ENCODE results near the gene EGFLAM. TPM values are rescaled to one million over a fixed set of nuclear protein-coding genes. Genes with fewer than 3 reads are reported as not detected.

Gene EGFLAM
- total RNA-seq, 2 donors from 2014 or later: not detected

DNA sequence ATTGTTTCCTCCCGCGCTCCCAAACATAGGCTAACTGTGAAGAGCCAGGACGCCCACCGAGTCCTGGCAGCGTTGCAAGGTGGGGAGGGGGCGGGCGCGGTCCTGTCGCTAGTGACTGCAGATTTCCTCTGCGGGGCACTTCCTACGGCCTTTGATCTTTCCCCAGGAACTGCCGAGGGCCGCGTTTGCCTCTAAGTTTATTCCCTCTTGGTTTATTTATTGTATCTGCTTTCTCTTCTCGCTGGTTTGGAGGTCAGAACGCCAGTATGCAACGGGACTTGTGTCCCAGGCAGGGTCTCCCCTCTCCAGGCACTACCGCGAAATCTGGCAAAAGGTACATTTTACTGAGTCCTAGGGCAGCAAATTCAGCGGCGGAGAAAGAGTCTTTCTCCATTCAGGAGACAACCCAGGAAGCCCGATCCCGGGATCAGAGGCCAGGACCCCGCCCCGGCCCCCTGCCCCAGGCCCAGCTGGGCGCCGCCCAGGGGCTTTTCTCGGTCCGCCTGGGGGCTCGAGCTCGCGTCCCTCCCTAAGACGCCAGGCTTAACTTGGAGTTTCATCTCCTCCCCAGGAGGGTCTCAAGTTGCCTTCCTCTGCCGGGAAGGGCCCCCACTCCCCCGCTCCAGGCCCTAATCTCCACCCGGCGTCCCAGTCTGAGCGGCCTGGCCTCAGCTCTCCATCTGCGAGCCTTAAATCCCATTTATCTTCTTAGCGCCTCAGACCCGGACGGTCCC is 884 bp upstream of the EGFLAM start:
- no peak overlapping the region for H3K27ac Mint-ChIP-seq
- peaks cover 6% of the 10 kb centered on the region in 2 donors for H3K36me3 Mint-ChIP-seq
- ATAC-seq (no peak), DNase-seq (ENCODE audit: low spot score in 2 of 2) (no peak)
- H3K9me3 Mint-ChIP-seq: peaks cover 0 to 4% of the 10 kb centered on the region in 2 donors

DNA sequence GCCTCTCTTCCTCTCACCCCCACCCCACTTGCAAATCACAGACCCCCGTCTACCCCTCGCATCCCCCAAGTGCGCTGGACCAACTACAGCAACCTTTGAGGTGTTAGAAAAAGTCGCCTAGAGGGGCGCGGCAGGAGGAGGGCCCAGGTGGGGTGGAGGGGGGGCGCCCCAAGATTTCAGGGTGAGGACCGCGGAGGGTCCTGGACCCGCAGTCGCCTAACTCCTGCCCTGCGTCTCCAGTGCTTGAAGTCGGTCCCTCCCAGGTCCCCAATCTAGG is 379 bp upstream of the EGFLAM start:
- DNase-seq (ENCODE audit: low spot score in 2 of 2) (no peak), ATAC-seq (no peak)
- Mint-ChIP-seq H3K27ac (no peak overlapping the region), H3K9me3 (peaks cover 0 to 4% of the 10 kb centered on the region in 2 donors), H3K36me3 (peaks cover 6% of the 10 kb centered on the region in 2 donors)

DNA sequence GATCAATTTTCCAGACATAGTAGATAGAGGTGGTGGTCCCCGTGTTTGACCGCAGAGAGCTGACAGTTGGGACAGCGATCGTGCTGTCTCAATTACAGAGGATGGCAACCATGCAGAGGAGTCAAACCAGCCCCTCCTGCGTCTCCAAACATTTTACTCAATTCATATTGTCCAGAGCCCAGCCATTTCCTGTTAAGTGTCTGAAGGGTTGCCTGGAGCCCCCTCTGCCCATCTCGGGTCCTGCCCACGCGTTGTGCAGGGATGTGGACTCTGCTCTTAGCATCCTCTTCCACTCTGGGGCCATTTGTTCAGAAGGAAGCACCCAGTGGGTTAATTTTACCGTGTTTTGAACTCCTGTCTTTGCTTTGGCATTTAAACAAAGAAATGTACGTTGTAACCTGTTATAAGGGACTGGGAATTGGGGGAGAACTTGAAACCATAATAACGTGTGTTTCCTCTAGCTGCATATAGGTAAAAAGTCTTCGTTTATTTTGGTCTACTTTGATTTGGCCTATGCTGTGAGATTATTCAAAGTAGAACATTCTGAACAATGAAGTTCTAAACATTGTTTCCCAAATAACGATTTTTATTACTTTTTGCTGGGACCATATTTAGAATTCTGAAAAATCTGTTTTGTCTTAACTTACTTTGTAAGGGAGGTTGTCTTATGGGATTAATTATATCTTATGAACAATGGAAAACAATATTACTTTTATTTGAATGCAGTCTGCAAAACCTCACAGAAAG is 876 bp downstream of the EGFLAM start:
- no peak for DNase-seq (ENCODE audit: low spot score in 2 of 2)
- Mint-ChIP-seq H3K27ac (no peak overlapping the region), H3K36me3 (peaks cover 6% of the 10 kb centered on the region in 2 donors), H3K9me3 (no peaks in the 10 kb centered on the region)
- peak in 1 of 2 donors; percentile 26 for ATAC-seq

GRCh38 chr5:38259809-38260160 is 1.4 kb downstream of the EGFLAM start:
- H3K9me3 Mint-ChIP-seq: no peaks in the 10 kb centered on the region

GRCh38 chr5:38263983-38264382 is 5.6 kb downstream of the EGFLAM start:
- Mint-ChIP-seq H3K9me3 (no peaks in the 10 kb centered on the region), H3K27ac (no peak overlapping the region)
- ATAC-seq: no peak

More at GRCh38 chr5:38259809-38260160, 1.4 kb downstream of the EGFLAM start:
- DNase-seq (ENCODE audit: low spot score in 2 of 2) (no peak), ATAC-seq (no peak)
- H3K36me3 Mint-ChIP-seq: peaks cover 6% of the 10 kb centered on the region in 2 donors
- no peak overlapping the region for H3K27ac Mint-ChIP-seq

DNA sequence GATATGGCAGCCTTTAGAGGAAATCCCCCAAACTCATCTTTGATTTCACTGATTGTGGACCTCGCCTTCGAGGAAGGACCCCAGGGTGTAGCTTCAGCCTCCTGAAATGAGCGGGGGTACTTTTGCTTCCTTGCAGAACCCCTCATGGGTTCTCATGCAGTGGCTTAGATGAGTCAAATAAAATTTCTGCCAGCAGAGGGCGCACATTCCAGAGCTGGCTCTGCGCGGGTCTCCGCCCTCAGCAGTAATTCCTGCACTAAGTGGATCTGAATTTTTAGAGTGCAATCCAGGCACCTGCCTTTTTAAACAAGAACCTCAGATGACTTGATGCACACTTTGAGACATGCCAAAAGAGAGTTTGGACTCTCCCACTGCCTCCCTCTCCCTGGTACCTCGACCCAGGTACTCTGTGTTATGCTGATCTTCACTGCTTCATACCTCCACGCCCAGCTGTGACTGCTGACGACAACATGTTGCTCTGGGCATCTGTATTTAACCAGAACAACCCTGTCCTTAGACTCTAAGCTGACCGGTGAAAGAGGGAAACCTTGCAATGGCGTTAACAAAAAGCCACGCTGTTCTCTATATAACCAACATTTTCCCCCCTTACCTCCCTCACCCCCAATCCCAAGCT is 7.3 kb downstream of the EGFLAM start:
- DNase-seq (ENCODE audit: low spot score in 2 of 2) (peak in 1 of 2 donors; percentile 74), ATAC-seq (peak; percentile 50 to 80)
- Mint-ChIP-seq H3K9me3 (peaks cover 0 to 3% of the 10 kb centered on the region in 2 donors), H3K27ac (no peak overlapping the region), H3K36me3 (no peaks in the 10 kb centered on the region)

More at GRCh38 chr5:38263983-38264382, 5.6 kb downstream of the EGFLAM start:
- no peak for DNase-seq (ENCODE audit: low spot score in 2 of 2)
- peaks cover 0 to 4% of the 10 kb centered on the region in 2 donors for H3K36me3 Mint-ChIP-seq

GRCh38 chr5:38267372-38267771 is 9.0 kb downstream of the EGFLAM start:
- DNase-seq (ENCODE audit: low spot score in 2 of 2) (no peak), ATAC-seq (no peak)
- Mint-ChIP-seq H3K36me3 (peaks cover 0 to 9% of the 10 kb centered on the region in 2 donors), H3K9me3 (peaks cover 7 to 13% of the 10 kb centered on the region in 2 donors), H3K27ac (no peak overlapping the region)

- DNase-seq (ENCODE audit: low spot score in 2 of 2) (no peak), ATAC-seq (no peak)
- H3K36me3 Mint-ChIP-seq: peaks cover 7 to 30% of the 10 kb centered on the region in 2 donors
- H3K9me3 Mint-ChIP-seq: peaks cover 42 to 43% of the 10 kb centered on the region in 2 donors
- H3K27ac Mint-ChIP-seq: no peak overlapping the region
Measured at GRCh38 chr5:38273626-38274025, 15.3 kb downstream of the EGFLAM start.

GRCh38 chr5:38274370-38274769 is 16.0 kb downstream of the EGFLAM start:
- no peak for DNase-seq (ENCODE audit: low spot score in 2 of 2)
- Mint-ChIP-seq H3K9me3 (peaks cover 42 to 43% of the 10 kb centered on the region in 2 donors), H3K36me3 (peaks cover 7 to 30% of the 10 kb centered on the region in 2 donors), H3K27ac (no peak overlapping the region)
- no peak for ATAC-seq

GRCh38 chr5:38284384-38284783 is 26.0 kb downstream of the EGFLAM start:
- ATAC-seq (no peak), DNase-seq (ENCODE audit: low spot score in 2 of 2) (no peak)
- H3K9me3 Mint-ChIP-seq: no peaks in the 10 kb centered on the region
- no peak overlapping the region for H3K27ac Mint-ChIP-seq
- no peaks in the 10 kb centered on the region for H3K36me3 Mint-ChIP-seq

- no peak for ATAC-seq
- no peak for DNase-seq (ENCODE audit: low spot score in 2 of 2)
- H3K36me3 Mint-ChIP-seq: no peaks in the 10 kb centered on the region
- H3K27ac Mint-ChIP-seq: no peak overlapping the region
- H3K9me3 Mint-ChIP-seq: peaks cover 0 to under 1% of the 10 kb centered on the region in 2 donors
Measured at GRCh38 chr5:38285226-38285625, 26.9 kb downstream of the EGFLAM start.

DNA sequence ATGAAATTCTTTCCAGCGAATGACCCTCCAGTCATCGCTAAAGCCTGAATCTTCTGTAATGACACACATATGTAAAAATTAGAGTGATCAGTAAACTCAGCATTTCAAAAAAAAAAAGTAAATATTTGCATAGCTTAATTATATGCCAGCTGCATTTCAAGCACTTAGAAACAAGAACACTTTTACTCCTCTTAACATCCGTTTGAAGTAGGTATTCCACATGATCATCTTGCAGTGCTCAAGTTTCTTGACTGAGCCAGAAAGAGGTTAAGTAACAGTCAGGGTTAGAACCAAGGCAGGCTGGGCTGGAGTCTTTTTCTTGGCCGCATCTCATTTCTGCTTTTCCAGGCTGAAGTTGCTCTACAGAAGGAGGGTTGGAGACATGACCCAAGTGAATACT is 27.6 kb downstream of the EGFLAM start:
- ATAC-seq (no peak), DNase-seq (ENCODE audit: low spot score in 2 of 2) (no peak)
- Mint-ChIP-seq H3K36me3 (no peaks in the 10 kb centered on the region), H3K27ac (no peak overlapping the region), H3K9me3 (peaks cover 0 to 5% of the 10 kb centered on the region in 2 donors)

- Mint-ChIP-seq H3K27ac (no peak overlapping the region), H3K36me3 (no peaks in the 10 kb centered on the region), H3K9me3 (peaks cover 0 to 5% of the 10 kb centered on the region in 2 donors)
- DNase-seq (ENCODE audit: low spot score in 2 of 2) (no peak), ATAC-seq (no peak)
Measured at GRCh38 chr5:38287124-38287523, 28.8 kb downstream of the EGFLAM start.

DNA sequence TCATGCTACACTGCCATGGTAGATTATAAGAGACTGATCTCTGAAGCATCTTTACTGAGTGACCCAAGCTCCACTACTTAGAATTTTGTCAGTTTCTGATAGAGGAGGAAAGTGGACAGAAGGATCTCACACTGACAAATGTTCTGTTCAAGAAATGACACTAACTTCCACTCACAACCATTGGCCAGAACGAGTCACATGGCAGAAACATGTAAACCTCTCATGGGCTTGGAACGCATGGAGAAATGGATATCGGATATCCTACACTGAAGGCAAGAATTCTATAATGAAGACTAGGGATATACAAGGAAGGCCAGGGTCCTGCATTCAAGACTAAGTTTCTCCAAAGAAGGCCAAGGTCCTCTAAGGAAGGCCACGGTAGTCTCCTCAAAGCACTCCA is 31.1 kb downstream of the EGFLAM start:
- ATAC-seq (no peak), DNase-seq (ENCODE audit: low spot score in 2 of 2) (no peak)
- H3K36me3 Mint-ChIP-seq: no peaks in the 10 kb centered on the region
- peaks cover 0 to 5% of the 10 kb centered on the region in 2 donors for H3K9me3 Mint-ChIP-seq
- no peak overlapping the region for H3K27ac Mint-ChIP-seq

GRCh38 chr5:38290028-38290653 is 31.8 kb downstream of the EGFLAM start:
- Mint-ChIP-seq H3K36me3 (no peaks in the 10 kb centered on the region), H3K27ac (no peak overlapping the region), H3K9me3 (peaks cover 0 to 5% of the 10 kb centered on the region in 2 donors)
- ATAC-seq (no peak), DNase-seq (ENCODE audit: low spot score in 2 of 2) (no peak)

GRCh38 chr5:38291355-38291754 is 33.0 kb downstream of the EGFLAM start:
- ATAC-seq (peak in 1 of 2 donors; percentile 54), DNase-seq (ENCODE audit: low spot score in 2 of 2) (no peak)
- Mint-ChIP-seq H3K36me3 (no peaks in the 10 kb centered on the region), H3K27ac (no peak overlapping the region), H3K9me3 (peaks cover 0 to 5% of the 10 kb centered on the region in 2 donors)

DNA sequence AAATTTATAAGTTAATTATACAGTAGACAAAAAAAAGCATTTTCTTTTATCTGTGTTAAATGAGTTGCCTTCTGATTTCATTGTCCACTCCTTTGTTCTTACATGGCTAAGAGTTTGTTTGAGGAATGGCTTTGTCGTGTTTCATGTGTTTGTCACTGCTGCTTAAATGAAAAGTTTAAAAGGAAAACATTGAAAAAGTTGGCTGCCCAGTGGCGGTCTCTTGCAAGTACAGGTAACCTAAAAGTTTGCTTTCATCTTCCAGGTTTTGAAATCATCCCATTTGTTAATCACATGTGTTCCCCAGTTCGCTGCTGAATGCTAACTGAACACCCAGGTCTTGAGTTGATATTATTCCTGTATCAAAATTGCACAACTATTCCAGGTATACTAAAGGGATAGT is 33.9 kb downstream of the EGFLAM start:
- no peak for DNase-seq (ENCODE audit: low spot score in 2 of 2)
- ATAC-seq: no peak
- H3K9me3 Mint-ChIP-seq: peaks cover 0 to 5% of the 10 kb centered on the region in 2 donors
- H3K27ac Mint-ChIP-seq: no peak overlapping the region
- no peaks in the 10 kb centered on the region for H3K36me3 Mint-ChIP-seq
